KMS-11 (cell line): ENCODE measurements around the gene CTNNA3.

Experiments
- H2AFZ ChIP-seq: fragments of 200-600 bp; sonication (generic); 2 replicates; pipeline ENCODE4 v1.6.1; 2016; ENCODE audit warnings: antibody characterized with exemption, mixed run types, low read depth
- H3K27ac ChIP-seq: fragments of 200-600 bp; sonication (generic); 2 replicates; pipeline ENCODE4 v1.6.1; 2016; ENCODE audit warnings: mild to moderate bottlenecking, mixed run types
- H3K27me3 ChIP-seq: fragments of 200-600 bp; sonication (generic); 2 replicates; pipeline ENCODE4 v1.6.1; 2017; ENCODE audit warnings: mild to moderate bottlenecking, low read depth, mixed run types, moderate library complexity; ENCODE audit not compliant: insufficient read depth
- H3K36me3 ChIP-seq: fragments of 200-600 bp; sonication (generic); 2 replicates; pipeline ENCODE4 v1.6.1; 2017; ENCODE audit warnings: mild to moderate bottlenecking, mixed run types; ENCODE audit not compliant: insufficient read depth
- H3K4me1 ChIP-seq: fragments of 200-600 bp; sonication (generic); 2 replicates; pipeline ENCODE4 v1.6.1; 2016; ENCODE audit warnings: mild to moderate bottlenecking, low read depth, mixed run types; ENCODE audit not compliant: poor library complexity, severe bottlenecking
- H3K4me2 ChIP-seq: fragments of 200-600 bp; sonication (generic); 2 replicates; pipeline ENCODE4 v1.7.0; 2016; ENCODE audit warnings: mild to moderate bottlenecking, mixed run types
- H3K4me3 ChIP-seq: fragments of 200-600 bp; sonication (generic); IDR thresholded peaks from 2 replicates; pipeline ENCODE4 v1.6.1; 2017; ENCODE audit warnings: low read depth, low read length, mixed read lengths; ENCODE audit not compliant: insufficient read depth
- H3K79me2 ChIP-seq: fragments of 200-600 bp; sonication (generic); 2 replicates; pipeline ENCODE4 v1.6.1; 2016; ENCODE audit warnings: low read depth, mixed run types; ENCODE audit not compliant: insufficient read depth
- H3K9ac ChIP-seq: fragments of 200-600 bp; sonication (generic); 2 replicates; pipeline ENCODE4 v1.6.1; 2016; ENCODE audit warnings: mild to moderate bottlenecking, mixed run types
- H4K20me1 ChIP-seq: fragments of 200-600 bp; sonication (generic); 2 replicates; pipeline ENCODE4 v1.6.1; 2016; ENCODE audit warnings: mild to moderate bottlenecking, mixed run types; ENCODE audit not compliant: insufficient read depth
- CTCF ChIP-seq: fragments of 200-600 bp; sonication (generic); conservative IDR thresholded peaks from 2 replicates; pipeline ENCODE4 v1.6.1; 2017; ENCODE audit warnings: low read depth, mild to moderate bottlenecking, antibody characterized with exemption, low read length, moderate library complexity, mixed read lengths

CTNNA3 gene

GRCh38 chr10:66929375-66929774 is 766.6 kb downstream of the CTNNA3 start:
- H3K9ac ChIP-seq: no peak overlapping the region
- no peaks in the 10 kb centered on the region for H3K79me2 ChIP-seq
- no peak overlapping the region for H3K4me3 ChIP-seq
- no peaks in the 10 kb centered on the region for H3K27me3 ChIP-seq
- H4K20me1 ChIP-seq: no peaks in the 10 kb centered on the region
- no peak overlapping the region for H2AFZ ChIP-seq
- no peak for TF ChIP-seq CTCF
- no peaks in the 10 kb centered on the region for H3K4me1 ChIP-seq
- H3K4me2 ChIP-seq: no peak overlapping the region
- no peaks in the 10 kb centered on the region for H3K36me3 ChIP-seq
- H3K27ac ChIP-seq: no peak overlapping the region

GRCh38 chr10:66928776-66929175 is 767.2 kb downstream of the CTNNA3 start:
- Histone ChIP-seq H4K20me1 (no peaks in the 10 kb centered on the region), H3K9ac (no peak overlapping the region), H3K4me3 (no peak overlapping the region), H3K79me2 (no peaks in the 10 kb centered on the region), H3K27ac (no peak overlapping the region), H3K4me1 (no peaks in the 10 kb centered on the region), H3K27me3 (no peaks in the 10 kb centered on the region), H2AFZ (no peak overlapping the region), H3K36me3 (no peaks in the 10 kb centered on the region), H3K4me2 (no peak overlapping the region)
- TF ChIP-seq CTCF: no peak

GRCh38 chr10:66927971-66928770 is 767.8 kb downstream of the CTNNA3 start:
- no peak for TF ChIP-seq CTCF
- Histone ChIP-seq H3K4me2 (no peak overlapping the region), H3K9ac (no peak overlapping the region), H4K20me1 (no peaks in the 10 kb centered on the region), H3K27ac (no peak overlapping the region), H3K4me3 (no peak overlapping the region), H3K79me2 (no peaks in the 10 kb centered on the region), H2AFZ (no peak overlapping the region), H3K4me1 (no peaks in the 10 kb centered on the region), H3K36me3 (no peaks in the 10 kb centered on the region), H3K27me3 (no peaks in the 10 kb centered on the region)

GRCh38 chr10:66927251-66927935 is 768.6 kb downstream of the CTNNA3 start:
- Histone ChIP-seq H3K27ac (no peak overlapping the region), H4K20me1 (no peaks in the 10 kb centered on the region), H3K36me3 (no peaks in the 10 kb centered on the region), H3K4me3 (no peak overlapping the region), H2AFZ (no peak overlapping the region), H3K9ac (no peak overlapping the region), H3K27me3 (no peaks in the 10 kb centered on the region), H3K79me2 (no peaks in the 10 kb centered on the region), H3K4me2 (no peak overlapping the region), H3K4me1 (no peaks in the 10 kb centered on the region)
- no peak for TF ChIP-seq CTCF
